GM23338 (cell line): ENCODE data around the gene SASH1. TPM values are rescaled to one million over a fixed set of nuclear protein-coding genes. Genes with fewer than 3 reads are reported as not detected.

Experiments
- ATAC-seq: fragments of 200-7000 bp; cut with Tn5 transposase; 3 replicates; pipeline ENCODE4 v1.9.1; 2020
- DNase-seq: peaks from one replicate; pipeline ENCODE4 v3.0.0-alpha.2; 2015; ENCODE audit warnings: low spot score
- H2AFZ ChIP-seq: fragments of 200-600 bp; sonication (generic); 2 replicates; pipeline ENCODE4 v1.8.0; 2016; ENCODE audit warnings: antibody characterized with exemption, mild to moderate bottlenecking, moderate library complexity
- H3F3A ChIP-seq: fragments of 200-600 bp; sonication (generic); replicated peaks from 2 replicates; pipeline ENCODE4 v1.8.0; 2017; ENCODE audit warnings: antibody characterized with exemption, mixed run types, low read depth
- H3K27ac ChIP-seq: fragments of 200-600 bp; sonication (generic); 2 replicates; pipeline ENCODE4 v1.6.1; 2016; ENCODE audit warnings: low read depth
- H3K27me3 ChIP-seq: fragments of 200-600 bp; sonication (generic); 2 replicates; pipeline ENCODE4 v1.8.0; 2016; ENCODE audit warnings: mild to moderate bottlenecking, mixed run types, moderate library complexity; ENCODE audit not compliant: insufficient read depth
- H3K36me3 ChIP-seq: fragments of 200-600 bp; sonication (generic); 2 replicates; pipeline ENCODE4 v1.8.0; 2016; ENCODE audit warnings: mild to moderate bottlenecking; ENCODE audit not compliant: insufficient read depth
- H3K4me1 ChIP-seq: fragments of 200-600 bp; sonication (generic); 2 replicates; pipeline ENCODE4 v1.8.0; 2016; ENCODE audit warnings: mild to moderate bottlenecking, moderate library complexity; ENCODE audit not compliant: insufficient read depth
- H3K4me2 ChIP-seq: fragments of 200-600 bp; sonication (generic); 2 replicates; pipeline ENCODE4 v1.7.1; 2017; ENCODE audit warnings: mixed run types
- H3K4me3 ChIP-seq: fragments of 200-600 bp; sonication (generic); 2 replicates; pipeline ENCODE4 v1.6.1; 2016; ENCODE audit warnings: mixed run types
- H3K79me2 ChIP-seq: fragments of 200-600 bp; sonication (generic); replicated peaks from 2 replicates; pipeline ENCODE4 v1.8.0; 2017; ENCODE audit warnings: mild to moderate bottlenecking; ENCODE audit not compliant: insufficient read depth
- H3K9me2 ChIP-seq: fragments of 200-600 bp; sonication (generic); 2 replicates; pipeline ENCODE4 v1.8.0; 2017; ENCODE audit not compliant: insufficient read depth
- H4K20me1 ChIP-seq: fragments of 200-600 bp; sonication (generic); replicated peaks from 2 replicates; pipeline ENCODE4 v1.8.0; 2017; ENCODE audit warnings: mild to moderate bottlenecking; ENCODE audit not compliant: insufficient read depth
- H3K27ac Mint-ChIP-seq: 2 replicates; pipeline ENCODE4 v1.8.0; 2020; ENCODE audit warnings: inconsistent platforms, mild to moderate bottlenecking, moderate library complexity, mixed read lengths
- H3K27me3 Mint-ChIP-seq: 3 replicates; pipeline ENCODE4 v1.8.0; 2022; ENCODE audit warnings: low read depth, mild to moderate bottlenecking, moderate library complexity, mixed read lengths, inconsistent platforms; ENCODE audit not compliant: insufficient read depth, poor library complexity
- H3K36me3 Mint-ChIP-seq: 3 replicates; pipeline ENCODE4 v1.8.0; 2021; ENCODE audit warnings: low read depth, mild to moderate bottlenecking, inconsistent platforms, moderate library complexity, mixed read lengths
- H3K4me1 Mint-ChIP-seq: 3 replicates; pipeline ENCODE4 v1.8.0; 2020; ENCODE audit warnings: mild to moderate bottlenecking, inconsistent platforms, mixed read lengths
- H3K4me3 Mint-ChIP-seq: 3 replicates; pipeline ENCODE4 v1.8.0; 2021; ENCODE audit warnings: moderate library complexity, mild to moderate bottlenecking, inconsistent platforms, mixed read lengths
- H3K9me3 Mint-ChIP-seq: 3 replicates; pipeline ENCODE4 v1.8.0; 2020; ENCODE audit warnings: moderate library complexity, mild to moderate bottlenecking, inconsistent platforms, mixed read lengths
- CREB1 ChIP-seq: fragments of 250-450 bp; sonication (Bioruptor Pico); IDR thresholded peaks from 2 replicates; pipeline ENCODE4 v1.5.0; 2020; ENCODE audit warnings: low read depth, mild to moderate bottlenecking, moderate library complexity
- CTCF ChIP-seq, 2 experiments: fragments of 200-600 bp in 1 of 2; sonication (generic) in 1 of 2; conservative IDR thresholded peaks; 2 replicates each; pipeline versions ENCODE4 v1.5.1 to v1.6.1; 2016 to 2017; ENCODE audit warnings: antibody characterized with exemption in 2 of 2, low read depth in 2 of 2, mild to moderate bottlenecking in 2 of 2, moderate library complexity in 1 of 2
- ETS1 ChIP-seq: IDR thresholded peaks from 2 replicates; pipeline ENCODE4 v1.6.1; 2016; ENCODE audit warnings: antibody characterized with exemption
- EZH2 ChIP-seq: fragments of 200-600 bp; sonication (generic); IDR thresholded peaks from one replicate; pipeline ENCODE4 v1.8.0; 2017; ENCODE audit warnings: antibody characterized with exemption, mild to moderate bottlenecking, low read depth; ENCODE audit not compliant: unreplicated experiment
- JUNB ChIP-seq: IDR thresholded peaks from one replicate; pipeline ENCODE4 v1.6.1; 2016; ENCODE audit warnings: antibody characterized with exemption; ENCODE audit not compliant: unreplicated experiment
- NANOG ChIP-seq: IDR thresholded peaks from 2 replicates; pipeline ENCODE4 v1.6.1; 2016; ENCODE audit warnings: antibody characterized with exemption, borderline replicate concordance
- POLR2AphosphoS5 ChIP-seq: IDR thresholded peaks from 2 replicates; pipeline ENCODE4 v1.6.1; 2016; ENCODE audit warnings: antibody characterized with exemption, low read depth
- REST ChIP-seq: IDR thresholded peaks from one replicate; pipeline ENCODE4 v1.6.1; 2018; ENCODE audit warnings: antibody characterized with exemption; ENCODE audit not compliant: unreplicated experiment
- STAT1 ChIP-seq: IDR thresholded peaks from one replicate; pipeline ENCODE4 v1.6.1; 2016; ENCODE audit warnings: antibody characterized with exemption; ENCODE audit not compliant: unreplicated experiment
- ZNF114 ChIP-seq: fragments of 250-450 bp; sonication (Bioruptor Pico); IDR thresholded peaks from 2 replicates; pipeline ENCODE4 v1.5.0; 2020; ENCODE audit warnings: mild to moderate bottlenecking, moderate library complexity
- ZNF331 ChIP-seq: fragments of 250-450 bp; sonication (Bioruptor Pico); IDR thresholded peaks from 2 replicates; pipeline ENCODE4 v1.5.0; 2020; ENCODE audit warnings: low read depth, mild to moderate bottlenecking, moderate library complexity
- polyA plus RNA-seq: library from polyadenylated mRNA; unstranded; fragments of >200 nt; fragmentation: Nextera tagmentation; extraction: Ambion mirVana; gene quantifications from 2 replicates; pipeline ENCODE4 v1.2.1, GENCODE V29; 2016
- total RNA-seq: library from RNA; depleted of rRNA; stranded (reverse); fragments of >200 nt; shearing (Covaris generic); gene quantifications from 2 replicates; pipeline ENCODE4 v1.2.3, GENCODE V29; 2014

The SASH1 gene
- total and polyA plus RNA-seq, 2 experiments from 2014 or later, result 8.2 to 30.2 TPM

- Mint-ChIP-seq H3K36me3 (peaks cover 3% of the 10 kb centered on the region), H3K4me1 (peaks cover 33% of the 10 kb centered on the region), H3K27me3 (peaks cover 7% of the 10 kb centered on the region), H3K27ac (no peak overlapping the region), H3K4me3 (no peak overlapping the region), H3K9me3 (no peaks in the 10 kb centered on the region)
- Histone ChIP-seq H3K4me1 (peaks cover 14% of the 10 kb centered on the region), H4K20me1 (no peaks in the 10 kb centered on the region), H3K27ac (no peak overlapping the region), H2AFZ (no peak overlapping the region), H3K4me3 (no peak overlapping the region), H3K27me3 (no peaks in the 10 kb centered on the region), H3K9me2 (no peaks in the 10 kb centered on the region), H3K36me3 (no peaks in the 10 kb centered on the region), H3K4me2 (no peak overlapping the region), H3F3A (no peaks in the 10 kb centered on the region), H3K79me2 (no peaks in the 10 kb centered on the region)
- no peak for ATAC-seq
- TF ChIP-seq POLR2AphosphoS5 (no peak), CREB1 (no peak), REST (no peak), ZNF114 (CRISPR knock-in tag) (no peak), EZH2 (no peak), CTCF (conservative IDR thresholded peaks at IDR 0.05; ENCODE audit: low read depth in 2 of 2) (no peak), STAT1 (no peak), NANOG (no peak), JUNB (no peak), ZNF331 (no peak)
- DNase-seq, result no peak
Measured at GRCh38 chr6:148450866-148451265, 108.2 kb downstream of the SASH1 start.

GRCh38 chr6:148451690-148452089 is 109.1 kb downstream of the SASH1 start:
- Histone ChIP-seq H3F3A (no peaks in the 10 kb centered on the region), H4K20me1 (no peaks in the 10 kb centered on the region), H2AFZ (no peak overlapping the region), H3K9me2 (no peaks in the 10 kb centered on the region), H3K36me3 (no peaks in the 10 kb centered on the region), H3K4me2 (no peak overlapping the region), H3K79me2 (no peaks in the 10 kb centered on the region), H3K4me3 (no peak overlapping the region), H3K4me1 (peaks cover 8% of the 10 kb centered on the region), H3K27ac (no peak overlapping the region), H3K27me3 (no peaks in the 10 kb centered on the region)
- H3K27ac Mint-ChIP-seq, result no peak overlapping the region
- H3K4me3 Mint-ChIP-seq, result no peak overlapping the region
- ATAC-seq, result no peak
- TF ChIP-seq CTCF (conservative IDR thresholded peaks at IDR 0.05; ENCODE audit: low read depth in 2 of 2) (no peak), ETS1 (no peak), REST (no peak)
- H3K4me1 Mint-ChIP-seq, result peaks cover 32% of the 10 kb centered on the region
- peaks cover 3% of the 10 kb centered on the region for H3K36me3 Mint-ChIP-seq
- H3K27me3 Mint-ChIP-seq, result peaks cover 10% of the 10 kb centered on the region
- no peaks in the 10 kb centered on the region for H3K9me3 Mint-ChIP-seq
- no peak for DNase-seq
